HG03342 (cell line): ENCODE measurements around the gene RPS15.

Experiments used
- ATAC-seq: cut with Tn5 transposase; IDR thresholded peaks from one replicate; pipeline ENCODE4 v1.9.1; 2021; ENCODE audit warnings: mild to moderate bottlenecking, moderate library complexity; ENCODE audit not compliant: unreplicated experiment

RPS15 gene

GRCh38 chr19:1450735-1451731, 12.8 kb downstream of the RPS15 start:
- no peak for ATAC-seq

GRCh38 chr19:1451916-1452801, 14.0 kb downstream of the RPS15 start:
- no peak for ATAC-seq

- no peak for ATAC-seq
Observed at GRCh38 chr19:1452802-1453524, 14.8 kb downstream of the RPS15 start.

- no peak for ATAC-seq
Observed at GRCh38 chr19:1453525-1454364, 15.5 kb downstream of the RPS15 start.

- no peak for ATAC-seq
Observed at GRCh38 chr19:1455002-1455335, 16.8 kb downstream of the RPS15 start.

GRCh38 chr19:1455336-1456120, 17.3 kb downstream of the RPS15 start:
- ATAC-seq = no peak

GRCh38 chr19:1456121-1456900, 18.1 kb downstream of the RPS15 start:
- ATAC-seq = no peak

- ATAC-seq = no peak
Observed at GRCh38 chr19:1457031-1457739, 19.0 kb downstream of the RPS15 start.

GRCh38 chr19:1457892-1458291, 19.7 kb downstream of the RPS15 start:
- no peak for ATAC-seq

GRCh38 chr19:1459479-1459878, 21.3 kb downstream of the RPS15 start:
- ATAC-seq = no peak

- ATAC-seq = no peak
Observed at GRCh38 chr19:1460033-1460995, 22.1 kb downstream of the RPS15 start.

- ATAC-seq = no peak
Observed at GRCh38 chr19:1461862-1462261, 23.7 kb downstream of the RPS15 start.

- ATAC-seq = no peak
Observed at GRCh38 chr19:1465191-1466016, 27.2 kb downstream of the RPS15 start.

- ATAC-seq = no peak
Observed at GRCh38 chr19:1466018-1466460, 27.8 kb downstream of the RPS15 start.

- ATAC-seq = no peak
Observed at GRCh38 chr19:1466461-1467214, 28.4 kb downstream of the RPS15 start.
